ENCODE data around the gene KRT83. TPM values are rescaled to one million over a fixed set of nuclear protein-coding genes. Genes with fewer than 3 reads are reported as not detected.
A peak's percentile ranks its signal among the peaks of the same experiment; 100 is the strongest.

Gene KRT83
- total RNA-seq, 1 donor from 2014 or later: not detected

DNA sequence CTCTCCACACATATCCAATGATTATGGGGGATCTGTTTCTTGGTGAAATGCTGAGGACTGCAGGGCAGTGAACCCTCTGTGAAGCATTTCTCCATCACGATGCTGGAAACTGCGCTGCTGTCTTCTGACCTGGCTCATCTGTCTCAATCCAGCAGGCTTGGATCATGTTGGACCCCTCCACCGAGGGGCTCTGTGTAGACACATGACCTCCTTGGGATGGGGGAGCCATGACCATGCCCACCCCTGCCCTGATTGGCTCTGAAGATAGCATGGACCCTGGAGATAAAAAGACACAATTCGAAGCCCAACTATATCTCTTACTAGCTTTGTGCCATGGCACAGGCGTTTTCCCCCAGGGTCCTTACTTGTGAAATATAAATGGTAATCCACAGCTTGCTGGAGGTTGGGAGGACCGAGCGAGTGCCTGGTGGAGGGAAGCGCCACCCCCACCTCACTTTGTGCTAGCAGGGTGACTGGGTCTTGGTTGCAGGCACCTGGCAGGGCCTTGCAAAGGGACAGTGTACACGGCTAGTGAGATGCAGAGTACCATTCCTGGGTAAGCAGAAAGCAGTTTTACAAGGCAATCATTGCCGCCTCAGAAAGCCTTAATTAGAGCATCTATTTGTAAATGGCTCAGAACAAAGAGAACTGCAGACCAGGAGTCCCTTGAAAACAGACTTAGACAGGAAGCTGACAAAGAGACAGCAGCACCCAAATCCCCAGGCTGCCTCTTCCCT lies 2.4 kb upstream of the KRT83 start:
- TF ChIP-seq EZH2 (IDR thresholded peaks at IDR 0.05) (no peak), EZH2phosphoT487 (IDR thresholded peaks at IDR 0.05) (no peak)
- TF ChIP-seq, protein P1, sequence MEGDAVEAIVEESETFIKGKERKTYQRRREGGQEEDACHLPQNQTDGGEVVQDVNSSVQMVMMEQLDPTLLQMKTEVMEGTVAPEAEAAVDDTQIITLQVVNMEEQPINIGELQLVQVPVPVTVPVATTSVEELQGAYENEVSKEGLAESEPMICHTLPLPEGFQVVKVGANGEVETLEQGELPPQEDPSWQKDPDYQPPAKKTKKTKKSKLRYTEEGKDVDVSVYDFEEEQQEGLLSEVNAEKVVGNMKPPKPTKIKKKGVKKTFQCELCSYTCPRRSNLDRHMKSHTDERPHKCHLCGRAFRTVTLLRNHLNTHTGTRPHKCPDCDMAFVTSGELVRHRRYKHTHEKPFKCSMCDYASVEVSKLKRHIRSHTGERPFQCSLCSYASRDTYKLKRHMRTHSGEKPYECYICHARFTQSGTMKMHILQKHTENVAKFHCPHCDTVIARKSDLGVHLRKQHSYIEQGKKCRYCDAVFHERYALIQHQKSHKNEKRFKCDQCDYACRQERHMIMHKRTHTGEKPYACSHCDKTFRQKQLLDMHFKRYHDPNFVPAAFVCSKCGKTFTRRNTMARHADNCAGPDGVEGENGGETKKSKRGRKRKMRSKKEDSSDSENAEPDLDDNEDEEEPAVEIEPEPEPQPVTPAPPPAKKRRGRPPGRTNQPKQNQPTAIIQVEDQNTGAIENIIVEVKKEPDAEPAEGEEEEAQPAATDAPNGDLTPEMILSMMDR (IDR thresholded peaks at IDR 0.05): no peak
- Histone ChIP-seq H4K20me1 (ENCODE audit: low read depth) (no peaks in the 10 kb centered on the region), H3K9me3 (ENCODE audit: low read depth) (no peaks in the 10 kb centered on the region), H3K4me1 (peaks cover 6% of the 10 kb centered on the region), H3K27me3 (no peaks in the 10 kb centered on the region), H3F3A (ENCODE audit: low read depth) (no peaks in the 10 kb centered on the region), H3K4me3 (no peak overlapping the region), H3K27ac (no peak overlapping the region), H3K36me3 (no peaks in the 10 kb centered on the region), H3K9ac (no peak overlapping the region), H2AFZ (replicated peaks) (no peak overlapping the region), H3K79me2 (ENCODE audit: low read depth) (no peaks in the 10 kb centered on the region), H3K4me2 (peak overlapping the region; percentile 18)
- H3K27ac Mint-ChIP-seq: peak overlapping the region; percentile 57
- H3K9me3 Mint-ChIP-seq: no peaks in the 10 kb centered on the region
- no peaks in the 10 kb centered on the region for H3K36me3 Mint-ChIP-seq
- peak; percentile 37 for DNase-seq (ENCODE audit: low spot score)
- peaks cover 3% of the 10 kb centered on the region for H3K4me1 Mint-ChIP-seq
- H3K27me3 Mint-ChIP-seq (ENCODE audit: insufficient read depth, low read depth): peaks cover 9% of the 10 kb centered on the region
- H3K4me3 Mint-ChIP-seq: no peak overlapping the region

DNA sequence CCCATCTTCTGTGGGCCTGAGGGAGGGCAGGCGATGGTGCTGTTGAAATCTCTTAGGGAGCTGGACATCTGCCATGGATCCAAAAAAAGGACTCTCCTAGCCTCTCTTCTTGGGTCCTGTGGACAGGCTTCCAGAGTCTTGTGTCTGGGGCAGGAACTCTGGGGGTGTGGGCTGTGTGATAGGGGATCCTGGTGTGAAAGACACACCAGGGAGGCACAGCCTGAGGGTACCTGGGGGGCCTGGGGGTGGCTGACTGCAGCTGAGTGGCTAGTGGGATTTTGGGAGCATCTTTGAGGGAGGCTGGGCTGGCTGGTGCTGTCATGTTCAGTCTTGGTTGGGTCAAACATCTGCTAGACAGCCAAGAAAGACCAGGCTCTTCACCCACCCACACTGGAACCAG lies 1.8 kb upstream of the KRT83 start:
- Histone ChIP-seq H3K9me3 (ENCODE audit: low read depth) (no peaks in the 10 kb centered on the region), H3F3A (ENCODE audit: low read depth) (no peaks in the 10 kb centered on the region), H4K20me1 (ENCODE audit: low read depth) (no peaks in the 10 kb centered on the region), H3K79me2 (ENCODE audit: low read depth) (no peaks in the 10 kb centered on the region), H3K27me3 (no peaks in the 10 kb centered on the region), H2AFZ (replicated peaks) (no peak overlapping the region), H3K9ac (no peak overlapping the region), H3K4me1 (peaks cover 6% of the 10 kb centered on the region), H3K27ac (no peak overlapping the region), H3K36me3 (no peaks in the 10 kb centered on the region), H3K4me2 (no peak overlapping the region), H3K4me3 (no peak overlapping the region)
- Mint-ChIP-seq H3K27ac (no peak overlapping the region), H3K4me1 (peaks cover 3% of the 10 kb centered on the region), H3K36me3 (no peaks in the 10 kb centered on the region), H3K4me3 (no peak overlapping the region), H3K9me3 (no peaks in the 10 kb centered on the region), H3K27me3 (ENCODE audit: insufficient read depth, low read depth) (peaks cover 9% of the 10 kb centered on the region)
- DNase-seq (ENCODE audit: low spot score): no peak
- TF ChIP-seq EZH2 (IDR thresholded peaks at IDR 0.05) (no peak), EZH2phosphoT487 (IDR thresholded peaks at IDR 0.05) (no peak)

DNA sequence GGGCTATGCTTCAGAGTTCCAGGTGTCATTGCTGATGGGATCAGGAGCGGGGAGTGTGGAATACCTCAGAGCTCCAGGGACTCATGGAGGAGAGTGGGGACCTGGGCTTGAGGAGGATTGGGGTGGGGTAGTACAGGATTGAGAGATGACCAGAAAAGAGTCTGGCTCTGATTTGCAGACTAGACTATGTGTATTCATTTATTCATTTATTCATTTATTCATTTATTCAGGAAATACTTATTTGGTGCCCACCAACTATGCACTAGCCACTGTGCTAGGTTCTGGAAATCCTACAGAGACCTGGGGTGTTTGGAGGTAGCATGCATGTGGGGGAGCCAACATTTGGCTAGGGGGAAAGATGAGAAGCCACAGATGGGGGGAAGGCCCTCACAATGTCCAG lies 871 bp upstream of the KRT83 start:
- no peaks in the 10 kb centered on the region for H4K20me1 ChIP-seq (ENCODE audit: low read depth)
- no peak overlapping the region for H2AFZ ChIP-seq (replicated peaks)
- peaks cover 6% of the 10 kb centered on the region for H3K4me1 ChIP-seq
- no peak overlapping the region for H3K9ac ChIP-seq
- no peak overlapping the region for H3K27ac Mint-ChIP-seq
- no peak overlapping the region for H3K27ac ChIP-seq
- no peaks in the 10 kb centered on the region for H3K36me3 ChIP-seq
- no peak overlapping the region for H3K4me3 ChIP-seq
- no peaks in the 10 kb centered on the region for H3K9me3 Mint-ChIP-seq
- no peaks in the 10 kb centered on the region for H3K79me2 ChIP-seq (ENCODE audit: low read depth)
- H3K9me3 ChIP-seq (ENCODE audit: low read depth): no peaks in the 10 kb centered on the region
- peaks cover 8% of the 10 kb centered on the region for H3K27me3 Mint-ChIP-seq (ENCODE audit: insufficient read depth, low read depth)
- no peaks in the 10 kb centered on the region for H3K27me3 ChIP-seq
- H3K36me3 Mint-ChIP-seq: no peaks in the 10 kb centered on the region
- no peak overlapping the region for H3K4me3 Mint-ChIP-seq
- no peak for TF ChIP-seq EZH2 (IDR thresholded peaks at IDR 0.05)
- TF ChIP-seq, protein P1 (IDR thresholded peaks at IDR 0.05): no peak
- TF ChIP-seq EZH2phosphoT487 (IDR thresholded peaks at IDR 0.05): no peak
- H3K4me2 ChIP-seq: no peak overlapping the region
- H3K4me1 Mint-ChIP-seq: no peaks in the 10 kb centered on the region
- no peak for DNase-seq (ENCODE audit: low spot score)
- H3F3A ChIP-seq (ENCODE audit: low read depth): no peaks in the 10 kb centered on the region

DNA sequence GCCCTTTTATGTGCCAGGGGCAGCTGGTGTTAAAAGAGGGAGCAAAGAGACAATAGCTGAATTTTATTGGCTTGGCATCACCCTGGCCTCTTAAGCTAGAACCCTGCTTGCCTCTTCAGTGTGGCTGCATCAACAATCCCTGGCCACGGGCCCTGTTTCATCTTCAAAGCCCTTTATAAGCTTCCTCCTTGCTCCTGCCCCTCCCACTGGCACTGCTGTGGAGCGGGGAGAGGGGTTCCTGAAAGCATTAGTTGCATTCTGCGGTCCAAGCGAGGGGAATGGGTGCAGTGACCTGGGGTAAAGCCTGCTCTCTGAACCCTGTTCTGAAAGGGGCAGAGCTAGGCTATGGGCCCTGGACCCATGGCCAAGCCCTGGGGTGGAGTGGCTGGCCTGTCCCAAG lies 220 bp upstream of the KRT83 start:
- no peaks in the 10 kb centered on the region for H3K9me3 Mint-ChIP-seq
- no peak overlapping the region for H3K4me3 Mint-ChIP-seq
- peaks cover 6% of the 10 kb centered on the region for H3K4me1 ChIP-seq
- no peaks in the 10 kb centered on the region for H3K4me1 Mint-ChIP-seq
- H3K4me3 ChIP-seq: no peak overlapping the region
- no peaks in the 10 kb centered on the region for H3K36me3 ChIP-seq
- H3K4me2 ChIP-seq: no peak overlapping the region
- no peaks in the 10 kb centered on the region for H3K27me3 ChIP-seq
- H4K20me1 ChIP-seq (ENCODE audit: low read depth): no peaks in the 10 kb centered on the region
- H3K27ac ChIP-seq: no peak overlapping the region
- H3K9me3 ChIP-seq (ENCODE audit: low read depth): no peaks in the 10 kb centered on the region
- H3K79me2 ChIP-seq (ENCODE audit: low read depth): no peaks in the 10 kb centered on the region
- H3K9ac ChIP-seq: no peak overlapping the region
- DNase-seq (ENCODE audit: low spot score): no peak
- H3K36me3 Mint-ChIP-seq: no peaks in the 10 kb centered on the region
- H3F3A ChIP-seq (ENCODE audit: low read depth): no peaks in the 10 kb centered on the region
- no peak overlapping the region for H3K27ac Mint-ChIP-seq
- H2AFZ ChIP-seq (replicated peaks): no peak overlapping the region
- H3K27me3 Mint-ChIP-seq (ENCODE audit: insufficient read depth, low read depth): peaks cover 8% of the 10 kb centered on the region
- TF ChIP-seq EZH2phosphoT487 (IDR thresholded peaks at IDR 0.05) (no peak), EZH2 (IDR thresholded peaks at IDR 0.05) (no peak)
- TF ChIP-seq, protein P1 (IDR thresholded peaks at IDR 0.05): no peak
